OCI-LY7 (cell line): ENCODE data around the gene GLB1L. TPM values are rescaled to one million over a fixed set of nuclear protein-coding genes. Genes with fewer than 3 reads are reported as not detected.

Experiments
- BruUV-seq: library from RNA; stranded (reverse); fragments of 400-500 nt; replicated peaks from 2 replicates; lab custom pipeline; 2021; lab: Mats Ljungman, UMichigan
- CTCF ChIA-PET: fragments of 300-600 bp; sonication (Branson Sonifier 250); formaldehyde crosslinking; loops from one replicate; lab custom pipeline; 2022; ENCODE audit warnings: antibody characterized with exemption; ENCODE audit not compliant: unreplicated experiment; lab: Charles Lee
- POLR2A ChIA-PET: fragments of 300-600 bp; sonication (Branson Sonifier 250); formaldehyde crosslinking; loops from one replicate; lab custom pipeline; 2022; ENCODE audit warnings: antibody characterized with exemption; lab: Charles Lee
- DNase-seq: peaks from one replicate; pipeline ENCODE4 v3.0.0-alpha.2; 2015; ENCODE audit warnings: low spot score
- H2AFZ ChIP-seq: fragments of 200-600 bp; sonication (generic), shearing (Covaris generic); 2 replicates; pipeline ENCODE4 v1.6.1; 2014; ENCODE audit warnings: mild to moderate bottlenecking, antibody characterized with exemption, low read length, moderate library complexity
- H3K27ac ChIP-seq: fragments of 200-600 bp; sonication (generic); 2 replicates; pipeline ENCODE4 v1.5.1; 2014; ENCODE audit warnings: mixed run types, low read depth, mild to moderate bottlenecking, moderate library complexity, low read length, inconsistent platforms; ENCODE audit not compliant: poor library complexity, severe bottlenecking
- H3K36me3 ChIP-seq: fragments of 200-600 bp; sonication (generic); 2 replicates; pipeline ENCODE4 v1.6.1; 2014; ENCODE audit warnings: mild to moderate bottlenecking, antibody characterized with exemption, low read length, moderate library complexity, mixed read lengths; ENCODE audit not compliant: insufficient read depth
- H3K4me1 ChIP-seq: fragments of 200-600 bp; sonication (generic); 2 replicates; pipeline ENCODE4 v1.5.1; 2014; ENCODE audit warnings: mild to moderate bottlenecking, low read length; ENCODE audit not compliant: insufficient read depth, poor library complexity, severe bottlenecking
- H3K4me2 ChIP-seq: fragments of 200-600 bp; sonication (generic); 2 replicates; pipeline ENCODE4 v1.6.1; 2014; ENCODE audit warnings: mild to moderate bottlenecking, low read length
- H3K4me3 ChIP-seq: fragments of 200-600 bp; sonication (generic); 2 replicates; pipeline ENCODE4 v1.5.1; 2014; ENCODE audit warnings: mild to moderate bottlenecking, low read depth, low read length; ENCODE audit not compliant: poor library complexity, severe bottlenecking
- H3K79me2 ChIP-seq: fragments of 200-600 bp; sonication (generic); 2 replicates; pipeline ENCODE4 v1.6.1; 2016; ENCODE audit warnings: low read depth, mild to moderate bottlenecking, low read length, moderate library complexity, mixed read lengths; ENCODE audit not compliant: insufficient read depth
- H3K9me2 ChIP-seq: fragments of 200-600 bp; sonication (generic); 2 replicates; pipeline ENCODE4 v1.6.1; 2016; ENCODE audit warnings: mild to moderate bottlenecking, low read length, mixed read lengths; ENCODE audit not compliant: insufficient read depth
- H3K9me3 ChIP-seq: fragments of 200-600 bp; sonication (generic); 2 replicates; pipeline ENCODE4 v1.6.1; 2014; ENCODE audit warnings: mild to moderate bottlenecking, mixed run types, low read length, mixed read lengths
- H4K20me1 ChIP-seq: fragments of 200-600 bp; sonication (generic); 2 replicates; pipeline ENCODE4 v1.6.1; 2014; ENCODE audit warnings: mild to moderate bottlenecking, antibody characterized with exemption, low read length, moderate library complexity, mixed read lengths; ENCODE audit not compliant: insufficient read depth
- CTCF ChIP-seq: fragments of 200-600 bp; sonication (generic); conservative IDR thresholded peaks from 2 replicates; pipeline ENCODE4 v1.5.1; 2014; ENCODE audit warnings: mild to moderate bottlenecking, antibody characterized with exemption, low read length, moderate library complexity, mixed read lengths
- EZH2phosphoT487 ChIP-seq: fragments of 200-600 bp; sonication (generic); IDR thresholded peaks from 2 replicates; pipeline ENCODE4 v1.6.1; 2018; ENCODE audit warnings: low read depth, borderline replicate concordance, mild to moderate bottlenecking, mixed run types, antibody characterized with exemption, low read length, moderate library complexity, mixed read lengths
- intact Hi-C: fragments of 100-400 bp; cut with micrococcal nuclease; formaldehyde crosslinking; loops from one replicate; pipeline ENCODE4 v1.10.0; 2022; ENCODE audit not compliant: unreplicated experiment
- total RNA-seq, 2 experiments: library from RNA; depleted of rRNA in 1 of 2; stranded (reverse); fragments of >200 nt in 1 of 2; shearing (Covaris generic) in 1 of 2; gene quantifications; 2 replicates each; pipeline ENCODE4 v1.2.3, GENCODE V29; 2014 to 2022

The GLB1L gene
- total RNA-seq, 2 experiments from 2014 or later: 6.9 to 8.6 TPM

GRCh38 chr2:219228041-219228910, 17.0 kb downstream of the GLB1L start:
- peaks cover 51% of the 10 kb centered on the region for H3K36me3 ChIP-seq
- ChIA-PET CTCF (interaction anchor here (0.6 kb wide), 1 partner anchor 373 kb away, joined by 3 read pairs; no protein-coding TSS in a partner anchor), POLR2A (interaction anchor here (0.8 to 6.0 kb wide), 5 partner anchors 20 to 67 kb away, joined by 3 to 28 read pairs (median 3); partner anchors contain the start of gene ZFAND2B)
- no peaks in the 10 kb centered on the region for H4K20me1 ChIP-seq
- no peaks in the 10 kb centered on the region for H3K9me2 ChIP-seq
- peak overlapping the region; percentile 99 for H3K4me2 ChIP-seq
- TF ChIP-seq CTCF (no peak), EZH2phosphoT487 (no peak)
- no peak overlapping the region for H3K27ac ChIP-seq
- H3K9me3 ChIP-seq: no peaks in the 10 kb centered on the region
- H2AFZ ChIP-seq: peak overlapping the region; percentile 32; the same call in 1 of the 2 replicates
- H3K79me2 ChIP-seq: peaks cover 19% of the 10 kb centered on the region; the same call in 1 of the 2 replicates
- no peak for DNase-seq
- peak overlapping the region; percentile 87 for H3K4me3 ChIP-seq
- no TSS peak for BruUV-seq
- H3K4me1 ChIP-seq: peaks cover 16% of the 10 kb centered on the region
- intact Hi-C loops: no loop called here

DNA sequence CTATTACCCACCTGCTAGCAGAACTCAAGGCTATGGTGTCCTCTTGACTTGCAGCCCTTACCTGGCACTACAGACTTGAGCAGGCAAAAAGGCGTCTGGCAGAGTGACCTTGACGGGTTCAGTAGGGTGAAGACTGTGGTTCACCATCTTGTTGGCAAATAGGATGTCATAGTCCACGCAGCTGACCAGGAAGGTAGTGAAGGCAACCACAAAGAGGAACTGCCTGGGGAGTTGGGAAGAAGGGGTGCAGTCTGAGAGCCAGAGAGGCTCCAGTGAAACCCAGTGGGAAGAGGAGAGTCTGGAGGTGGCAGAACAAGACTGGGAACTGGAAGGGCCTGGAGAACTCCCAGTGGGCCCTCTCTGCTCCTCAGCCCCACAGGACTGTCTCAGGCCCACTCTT, 19.9 kb downstream of the GLB1L start:
- no peaks in the 10 kb centered on the region for H4K20me1 ChIP-seq
- H2AFZ ChIP-seq: no peak overlapping the region
- peaks cover 58% of the 10 kb centered on the region for H3K36me3 ChIP-seq
- no peak overlapping the region for H3K27ac ChIP-seq
- DNase-seq: no peak
- ChIA-PET CTCF (no interaction called here), POLR2A (no interaction called here)
- no peak overlapping the region for H3K4me2 ChIP-seq
- H3K4me3 ChIP-seq: no peak overlapping the region
- BruUV-seq: no TSS peak
- H3K9me2 ChIP-seq: no peaks in the 10 kb centered on the region
- TF ChIP-seq EZH2phosphoT487 (no peak), CTCF (no peak)
- no peaks in the 10 kb centered on the region; the same call in 1 of the 2 replicates for H3K79me2 ChIP-seq
- peaks cover 8% of the 10 kb centered on the region for H3K4me1 ChIP-seq
- intact Hi-C loops: no loop called here
- H3K9me3 ChIP-seq: no peaks in the 10 kb centered on the region
